ENCODE data around the gene ARHGAP23.

- TF ChIP-seq CTCF (optimal IDR thresholded peaks at IDR 0.05 in 1 of 3, IDR thresholded peaks at IDR 0.05 in 1 of 3, conservative IDR thresholded peaks at IDR 0.05 in 1 of 3; ENCODE audit: extremely low read depth in 1 of 3, insufficient read depth in 2 of 3, low read length in 3 of 3) (no peak), EZH2 (IDR thresholded peaks at IDR 0.05; ENCODE audit: low read length) (no peak)
Observed at GRCh38 chr17:38512473-38513058, 84.3 kb downstream of the ARHGAP23 start.

All from keratinocyte (primary cell).